Ishikawa (cell line): Measurements from ENCODE around the gene MFAP3L.

Experiments
- CEBPB ChIP-seq: IDR thresholded peaks from 2 replicates; pipeline ENCODE4 v1.6.1; 2012
- CREB1 ChIP-seq: IDR thresholded peaks from 2 replicates; pipeline ENCODE4 v1.6.1; 2012; ENCODE audit warnings: low read depth
- EGR1 ChIP-seq: IDR thresholded peaks from 2 replicates; pipeline ENCODE4 v1.6.1; 2012
- EP300 ChIP-seq: IDR thresholded peaks from 2 replicates; pipeline ENCODE4 v1.6.1; 2012; ENCODE audit warnings: borderline replicate concordance
- FOXM1 ChIP-seq: IDR thresholded peaks from 2 replicates; pipeline ENCODE4 v1.6.1; 2012; ENCODE audit warnings: low read depth, borderline replicate concordance
- MAX ChIP-seq: IDR thresholded peaks from 2 replicates; pipeline ENCODE4 v1.6.1; 2012
- NFIC ChIP-seq: IDR thresholded peaks from 2 replicates; pipeline ENCODE4 v1.6.1; 2012
- RAD21 ChIP-seq: IDR thresholded peaks from 2 replicates; pipeline ENCODE4 v1.6.1; 2012; ENCODE audit warnings: low read depth
- REST ChIP-seq: IDR thresholded peaks from 2 replicates; pipeline ENCODE4 v1.6.1; 2012; ENCODE audit warnings: low read depth, mild to moderate bottlenecking
- TAF1 ChIP-seq: IDR thresholded peaks from 2 replicates; pipeline ENCODE4 v1.6.1; 2012; ENCODE audit warnings: low read depth, mild to moderate bottlenecking
- TCF12 ChIP-seq: IDR thresholded peaks from 2 replicates; pipeline ENCODE4 v1.6.1; 2012; ENCODE audit warnings: low read depth
- TEAD4 ChIP-seq: IDR thresholded peaks from 2 replicates; pipeline ENCODE4 v1.6.1; 2012
- USF1 ChIP-seq: IDR thresholded peaks from 2 replicates; pipeline ENCODE4 v1.6.1; 2012
- YY1 ChIP-seq: IDR thresholded peaks from 2 replicates; pipeline ENCODE4 v1.6.1; 2012; ENCODE audit warnings: low read depth
- ZBTB7A ChIP-seq: IDR thresholded peaks from 2 replicates; pipeline ENCODE4 v1.6.1; 2012; ENCODE audit warnings: low read depth

Gene MFAP3L

GRCh38 chr4:169996379-169997240, 29.6 kb downstream of the MFAP3L start:
- TF ChIP-seq NFIC (no peak), EGR1 (no peak), ZBTB7A (no peak), TCF12 (no peak)

GRCh38 chr4:169993531-169993930, 32.7 kb downstream of the MFAP3L start:
- TF ChIP-seq TEAD4: no peak
- no peak for TF ChIP-seq MAX
- no peak for TF ChIP-seq EP300
- no peak for TF ChIP-seq YY1
- no peak for TF ChIP-seq CEBPB
- no peak for TF ChIP-seq FOXM1
- no peak for TF ChIP-seq USF1
- TF ChIP-seq RAD21: no peak
- TF ChIP-seq TCF12: no peak
- no peak for TF ChIP-seq CREB1
- TF ChIP-seq REST: no peak

GRCh38 chr4:169988252-169988651, 37.9 kb downstream of the MFAP3L start:
- no peak for TF ChIP-seq YY1
- no peak for TF ChIP-seq USF1
- TF ChIP-seq EP300: no peak
- TF ChIP-seq NFIC: no peak
- no peak for TF ChIP-seq FOXM1
- TF ChIP-seq CREB1: no peak
- TF ChIP-seq CEBPB: no peak
- TF ChIP-seq MAX: no peak
- TF ChIP-seq REST: no peak
- TF ChIP-seq TEAD4: no peak
- no peak for TF ChIP-seq RAD21
- no peak for TF ChIP-seq TAF1
- no peak for TF ChIP-seq TCF12
- TF ChIP-seq ZBTB7A: no peak

- TF ChIP-seq MAX: no peak
- no peak for TF ChIP-seq CEBPB
- no peak for TF ChIP-seq REST
- TF ChIP-seq TCF12: no peak
- no peak for TF ChIP-seq NFIC
- TF ChIP-seq USF1: no peak
- TF ChIP-seq TEAD4: no peak
- TF ChIP-seq EP300: no peak
- TF ChIP-seq FOXM1: no peak
- no peak for TF ChIP-seq YY1
- no peak for TF ChIP-seq TAF1
- TF ChIP-seq RAD21: no peak
- TF ChIP-seq EGR1: no peak
- TF ChIP-seq CREB1: no peak
- TF ChIP-seq ZBTB7A: no peak
Observed at GRCh38 chr4:169987327-169988228, 38.6 kb downstream of the MFAP3L start.
